Natural killer cell (primary cell): Measurements from ENCODE around the gene DHX16. TPM values are rescaled to one million over a fixed set of nuclear protein-coding genes. Genes with fewer than 3 reads are reported as not detected.

ENCODE experiments used
- ATAC-seq, 3 donors: fragments of 150-1000 bp in 2 of 3; fragments of 200-7000 bp in 1 of 3; cut with Tn5 transposase; 1 replicate in 1 of 3; 2 replicates in 2 of 3; pipeline ENCODE4 v1.10.0; 2021; ENCODE audit warnings: mild to moderate bottlenecking in 2 of 3, moderate library complexity in 2 of 3
- DNase-seq, 2 donors: peaks; one replicate each; pipeline versions ENCODE4 v3.0.0 to v3.0.0-alpha.2; 2013 to 2021; ENCODE audit warnings: mixed read lengths in 1 of 2
- H3K27ac ChIP-seq: one replicate; pipeline ENCODE4 v1.5.1; 2013; ENCODE audit warnings: mild to moderate bottlenecking, low read length
- H3K27me3 ChIP-seq: one replicate; pipeline ENCODE4 v1.6.1; 2013; ENCODE audit warnings: low read length; ENCODE audit not compliant: control insufficient read depth, insufficient read depth
- H3K36me3 ChIP-seq: one replicate; pipeline ENCODE4 v1.6.1; 2013; ENCODE audit warnings: low read length; ENCODE audit not compliant: control insufficient read depth, insufficient read depth
- H3K4me1 ChIP-seq: one replicate; pipeline ENCODE4 v1.6.1; 2013; ENCODE audit warnings: low read length; ENCODE audit not compliant: control insufficient read depth, insufficient read depth
- H3K4me3 ChIP-seq: one replicate; pipeline ENCODE4 v1.5.1; 2013; ENCODE audit warnings: low read length
- H3K9me3 ChIP-seq: one replicate; pipeline ENCODE4 v1.6.1; 2013; ENCODE audit warnings: low read length; ENCODE audit not compliant: control insufficient read depth, insufficient read depth
- H3K27ac Mint-ChIP-seq, 2 donors: one replicate each; pipeline ENCODE4 v1.8.0; 2022; ENCODE audit warnings: mild to moderate bottlenecking in 2 of 2, mixed read lengths in 2 of 2, moderate library complexity in 1 of 2
- H3K27me3 Mint-ChIP-seq, 2 donors: one replicate each; pipeline ENCODE4 v1.8.0; 2022; ENCODE audit warnings: low read depth in 2 of 2, mixed read lengths in 2 of 2
- H3K36me3 Mint-ChIP-seq: one replicate; pipeline ENCODE4 v1.8.0; 2022; ENCODE audit warnings: mixed read lengths
- H3K4me1 Mint-ChIP-seq, 2 donors: one replicate each; pipeline ENCODE4 v1.8.0; 2022; ENCODE audit warnings: mixed read lengths in 2 of 2
- H3K4me3 Mint-ChIP-seq: one replicate; pipeline ENCODE4 v1.8.0; 2022; ENCODE audit warnings: mild to moderate bottlenecking, moderate library complexity, mixed read lengths
- H3K9me3 Mint-ChIP-seq, 2 donors: one replicate each; pipeline ENCODE4 v1.8.0; 2022; ENCODE audit warnings: mixed read lengths in 2 of 2
- WGBS: methylation state at CpG from one replicate; pipeline ENCODE4 v1.1.7; 2013; ENCODE audit warnings: missing lambda C conversion rate; ENCODE audit not compliant: insufficient coverage; 5-methylcytosine and 5-hydroxymethylcytosine counted together
- intact Hi-C: fragments of 100-400 bp; cut with micrococcal nuclease; formaldehyde crosslinking; loops from one replicate; pipeline ENCODE4 v1.14.2; 2022
- total RNA-seq, 4 donors: library from RNA; stranded (reverse); fragments of 120-200 nt in 1 of 4; gene quantifications; one replicate each; pipeline versions ENCODE4 v1.2.3 to v1.2.4, GENCODE V29; 2013 to 2022
- TF ChIP-seq, protein P1 (sequence below): fragments of 200-600 bp; IDR thresholded peaks from one replicate; pipeline ENCODE4 v1.8.0; 2022; ENCODE audit warnings: antibody characterized with exemption

Gene DHX16
- total RNA-seq, 3 donors from 2014 or later (not counting 1 experiment from before 2014, with no cell fraction given), result 27.3 to 35.7 (median 27.7) TPM

DNA sequence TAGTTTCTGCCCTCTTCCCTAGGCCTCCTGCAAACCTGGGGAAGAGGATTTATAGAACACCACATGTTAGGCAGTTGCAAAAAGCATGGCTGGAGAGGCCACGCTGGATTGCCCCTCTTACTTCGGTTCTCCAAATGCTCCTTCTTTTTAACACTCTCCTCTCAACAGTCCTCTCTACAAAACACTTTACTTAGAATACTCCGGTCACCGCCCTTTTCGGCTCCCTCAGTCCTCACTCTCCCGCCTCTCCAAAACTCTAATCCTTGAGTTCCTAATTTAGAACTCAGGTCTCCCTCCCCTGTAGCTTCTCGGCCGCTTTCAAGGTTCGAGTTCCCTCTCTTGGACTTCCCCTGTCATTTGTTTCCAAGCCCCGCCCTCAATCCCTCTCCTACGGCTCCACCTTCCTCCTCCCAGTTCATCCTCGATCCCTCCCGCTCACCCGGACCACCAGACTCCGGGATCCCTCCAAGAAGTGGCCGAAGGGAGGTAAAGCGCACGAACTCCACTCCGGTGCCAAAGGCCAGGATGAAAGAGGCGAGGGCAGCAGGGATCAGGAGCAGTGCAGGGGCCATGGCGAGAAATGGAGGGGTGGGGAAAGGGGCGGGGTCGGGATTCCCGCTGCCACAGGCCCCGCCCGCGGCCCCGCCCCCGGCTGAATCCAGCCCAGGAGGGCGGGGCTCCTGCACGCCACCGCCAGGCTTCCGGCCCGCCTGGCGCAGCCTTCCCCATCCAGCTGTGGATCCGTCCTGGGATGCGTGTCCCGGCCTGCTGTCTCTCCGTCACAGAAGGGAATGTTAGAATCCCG is 17.8 kb upstream of the DHX16 start, which contains the start of gene NRM:
Gene NRM, minus strand, starts transcription at position 582 of the 805 bp plus-strand sequence. Its CDS starts 10 bp downstream, at position 572.
- peaks cover 50% of the 10 kb centered on the region for H3K4me1 ChIP-seq
- intact Hi-C loops, result no loop called here
- H3K9me3 Mint-ChIP-seq, result no peaks in the 10 kb centered on the region
- H3K4me1 Mint-ChIP-seq, result peaks cover 41 to 52% of the 10 kb centered on the region in 2 donors
- H3K4me3 ChIP-seq, result peak within 1 kb of the TSS; percentile 60
- peak; percentile 55 to 84 for DNase-seq
- peak; percentile 21 to 46 (median 31) for ATAC-seq
- no peaks in the 10 kb centered on the region for H3K36me3 Mint-ChIP-seq
- WGBS, result 2% methylated on average over 40 of the region's 40 CpGs
- H3K27ac Mint-ChIP-seq, result peak within 1 kb of the TSS; percentile 91 to 98
- peak within 1 kb of the TSS; percentile 79 for H3K4me3 Mint-ChIP-seq
- peak within 1 kb of the TSS; percentile 33 for H3K27ac ChIP-seq
- no peaks in the 10 kb centered on the region for H3K36me3 ChIP-seq
- no peaks in the 10 kb centered on the region for H3K27me3 ChIP-seq
- H3K9me3 ChIP-seq, result no peaks in the 10 kb centered on the region
- TF ChIP-seq, protein P1, sequence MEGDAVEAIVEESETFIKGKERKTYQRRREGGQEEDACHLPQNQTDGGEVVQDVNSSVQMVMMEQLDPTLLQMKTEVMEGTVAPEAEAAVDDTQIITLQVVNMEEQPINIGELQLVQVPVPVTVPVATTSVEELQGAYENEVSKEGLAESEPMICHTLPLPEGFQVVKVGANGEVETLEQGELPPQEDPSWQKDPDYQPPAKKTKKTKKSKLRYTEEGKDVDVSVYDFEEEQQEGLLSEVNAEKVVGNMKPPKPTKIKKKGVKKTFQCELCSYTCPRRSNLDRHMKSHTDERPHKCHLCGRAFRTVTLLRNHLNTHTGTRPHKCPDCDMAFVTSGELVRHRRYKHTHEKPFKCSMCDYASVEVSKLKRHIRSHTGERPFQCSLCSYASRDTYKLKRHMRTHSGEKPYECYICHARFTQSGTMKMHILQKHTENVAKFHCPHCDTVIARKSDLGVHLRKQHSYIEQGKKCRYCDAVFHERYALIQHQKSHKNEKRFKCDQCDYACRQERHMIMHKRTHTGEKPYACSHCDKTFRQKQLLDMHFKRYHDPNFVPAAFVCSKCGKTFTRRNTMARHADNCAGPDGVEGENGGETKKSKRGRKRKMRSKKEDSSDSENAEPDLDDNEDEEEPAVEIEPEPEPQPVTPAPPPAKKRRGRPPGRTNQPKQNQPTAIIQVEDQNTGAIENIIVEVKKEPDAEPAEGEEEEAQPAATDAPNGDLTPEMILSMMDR, result no peak
- no peaks in the 10 kb centered on the region for H3K27me3 Mint-ChIP-seq

DNA sequence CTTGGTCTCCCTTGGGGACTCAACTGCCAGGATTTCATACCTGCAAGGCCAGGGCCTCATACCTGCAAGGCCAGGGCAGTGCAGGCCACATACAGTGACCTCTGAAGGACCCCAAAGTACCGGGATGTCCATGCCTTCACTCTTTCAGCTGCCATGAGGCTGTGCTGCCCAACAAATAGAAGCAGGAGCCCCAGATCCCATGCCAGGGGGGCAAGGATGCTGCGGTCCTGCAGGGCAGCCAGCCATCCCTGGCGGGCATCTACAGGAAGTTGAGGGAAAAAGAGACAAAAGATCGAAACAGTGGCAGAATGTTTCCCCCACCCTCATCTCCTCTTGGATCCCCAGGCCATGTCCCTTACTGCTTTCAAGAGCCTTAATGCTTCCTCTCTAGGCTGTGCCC is 17.2 kb upstream of the DHX16 start:
- intact Hi-C loops, result no loop called here
- 40% methylated on average over 4 of the region's 4 CpGs for WGBS
- ATAC-seq, result no peak
- peaks cover 48 to 59% of the 10 kb centered on the region in 2 donors for H3K4me1 Mint-ChIP-seq
- Histone ChIP-seq H3K27me3 (no peaks in the 10 kb centered on the region), H3K4me3 (peak overlapping the region; percentile 60), H3K36me3 (no peaks in the 10 kb centered on the region), H3K4me1 (peaks cover 56% of the 10 kb centered on the region), H3K27ac (peak overlapping the region; percentile 33), H3K9me3 (no peaks in the 10 kb centered on the region)
- H3K27me3 Mint-ChIP-seq, result no peaks in the 10 kb centered on the region
- H3K36me3 Mint-ChIP-seq, result peaks cover 4% of the 10 kb centered on the region
- peak overlapping the region; percentile 91 to 98 for H3K27ac Mint-ChIP-seq
- H3K9me3 Mint-ChIP-seq, result no peaks in the 10 kb centered on the region
- TF ChIP-seq, protein P1, result no peak
- DNase-seq, result no peak
- peak overlapping the region; percentile 79 for H3K4me3 Mint-ChIP-seq

DNA sequence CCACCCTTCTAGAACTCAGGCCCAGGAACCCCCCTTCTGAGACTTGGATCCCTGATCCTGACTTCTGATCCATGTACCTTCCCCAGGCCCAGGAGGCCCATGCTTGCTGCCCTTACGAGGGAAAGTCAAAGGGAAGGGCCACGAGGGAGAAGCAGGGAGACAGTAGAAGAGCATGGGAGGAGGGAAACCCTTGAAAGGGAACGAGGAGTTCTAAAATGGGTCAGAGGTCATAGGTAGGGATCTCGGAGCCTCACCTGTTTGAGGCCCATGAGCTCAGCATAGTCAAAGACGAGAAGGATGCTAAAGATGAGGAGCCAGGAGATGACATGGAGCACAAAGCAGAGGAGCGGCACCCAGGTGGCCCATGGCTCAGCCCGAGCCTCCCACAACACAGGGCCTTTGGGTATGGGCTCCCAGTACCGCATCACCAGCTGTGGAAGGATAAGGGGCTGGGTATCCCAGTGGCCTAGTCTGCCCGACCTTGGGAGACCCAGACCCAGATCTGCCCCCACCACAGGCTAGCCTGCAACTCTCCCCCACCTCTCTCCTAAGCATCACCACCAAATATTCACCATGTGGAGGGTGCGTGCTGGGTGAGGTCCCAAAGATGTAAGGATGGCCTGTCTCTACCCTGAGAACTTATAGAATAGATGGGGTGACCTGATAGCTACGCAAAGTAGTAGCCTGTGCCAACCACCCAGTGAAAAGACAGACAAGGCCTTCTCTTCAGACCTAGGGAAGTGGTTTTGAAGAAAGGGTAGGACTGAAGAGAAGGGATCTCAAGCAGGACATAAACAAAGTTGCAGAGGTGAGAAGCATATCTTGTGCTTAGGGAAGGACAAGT is 16.4 kb upstream of the DHX16 start:
- H3K36me3 Mint-ChIP-seq, result peaks cover 8% of the 10 kb centered on the region
- Histone ChIP-seq H3K9me3 (no peaks in the 10 kb centered on the region), H3K4me1 (peaks cover 56% of the 10 kb centered on the region), H3K4me3 (no peak overlapping the region), H3K27me3 (no peaks in the 10 kb centered on the region), H3K36me3 (no peaks in the 10 kb centered on the region), H3K27ac (peak overlapping the region; percentile 33)
- intact Hi-C loops, result no loop called here
- H3K27me3 Mint-ChIP-seq, result no peaks in the 10 kb centered on the region
- H3K4me1 Mint-ChIP-seq, result peaks cover 51 to 63% of the 10 kb centered on the region in 2 donors
- H3K9me3 Mint-ChIP-seq, result no peaks in the 10 kb centered on the region
- H3K27ac Mint-ChIP-seq, result peak overlapping the region; percentile 91 to 98
- DNase-seq (no peak), ATAC-seq (no peak)
- H3K4me3 Mint-ChIP-seq, result peak overlapping the region; percentile 79
- 85% methylated on average over 11 of the region's 11 CpGs for WGBS
- TF ChIP-seq, protein P1, result no peak
